ENCODE measurements around the gene GNAO1.

Gene GNAO1

GRCh38 chr16:56353054-56353921 lies 162.0 kb downstream of the GNAO1 start:
- DNase-seq = no peak

- DNase-seq = no peak
These were observed 162.7 kb downstream of the GNAO1 start for GRCh38 chr16:56354016-56354415.

GRCh38 chr16:56354746-56355145 lies 163.5 kb downstream of the GNAO1 start:
- no peak for DNase-seq

- DNase-seq = no peak
These were observed 163.9 kb downstream of the GNAO1 start for GRCh38 chr16:56355221-56355620.

- no peak for DNase-seq
These were observed 164.5 kb downstream of the GNAO1 start for GRCh38 chr16:56355786-56356275.

- DNase-seq = peak; percentile 30
These were observed 165.3 kb downstream of the GNAO1 start for GRCh38 chr16:56356276-56357240.

GRCh38 chr16:56357241-56357764 lies 166.0 kb downstream of the GNAO1 start:
- no peak for DNase-seq

GRCh38 chr16:56357765-56358322 lies 166.6 kb downstream of the GNAO1 start:
- no peak for DNase-seq

- DNase-seq = no peak
These were observed 169.1 kb downstream of the GNAO1 start for GRCh38 chr16:56360117-56361008.

GRCh38 chr16:56362057-56362655 lies 170.9 kb downstream of the GNAO1 start:
- DNase-seq = no peak

- no peak for DNase-seq
These were observed 171.4 kb downstream of the GNAO1 start for GRCh38 chr16:56362706-56363105.

- no peak for DNase-seq
These were observed 172.0 kb downstream of the GNAO1 start for GRCh38 chr16:56363181-56363716.

GRCh38 chr16:56363781-56364565 lies 172.7 kb downstream of the GNAO1 start:
- no peak for DNase-seq

- no peak for DNase-seq
These were observed 173.6 kb downstream of the GNAO1 start for GRCh38 chr16:56364865-56365264.

- DNase-seq = no peak
These were observed 174.3 kb downstream of the GNAO1 start for GRCh38 chr16:56365552-56365951.

- DNase-seq = no peak
These were observed 175.7 kb downstream of the GNAO1 start for GRCh38 chr16:56366945-56367344.

GRCh38 chr16:56367764-56368163 lies 176.5 kb downstream of the GNAO1 start:
- no peak for DNase-seq

- DNase-seq = no peak
These were observed 177.3 kb downstream of the GNAO1 start for GRCh38 chr16:56368545-56368944.

- no peak for DNase-seq
These were observed 177.9 kb downstream of the GNAO1 start for GRCh38 chr16:56369202-56369601.

GRCh38 chr16:56370185-56370874 lies 179.0 kb downstream of the GNAO1 start:
- no peak for DNase-seq
